ENCODE measurements around the gene GRXCR1.

DNA sequence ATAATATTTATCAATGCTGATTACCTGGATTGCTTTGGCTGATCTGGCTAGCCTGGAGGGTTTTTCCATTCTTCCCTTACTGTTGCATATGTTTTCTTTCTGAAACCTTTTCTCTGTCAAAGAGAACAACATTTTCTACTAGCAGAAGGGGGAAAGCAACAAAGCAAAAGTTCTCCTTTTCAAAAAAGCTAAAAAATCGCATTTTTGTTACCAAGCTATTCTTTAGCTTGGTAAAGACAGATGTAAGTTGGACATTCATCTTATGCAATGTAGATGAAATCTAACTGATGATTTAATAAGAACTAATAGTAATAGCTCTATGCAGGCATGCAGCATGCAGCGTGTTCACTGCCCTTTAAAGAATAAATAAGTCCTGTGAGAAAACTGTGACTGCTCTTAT is at the start of gene GRXCR1:
- TF ChIP-seq, protein P1, sequence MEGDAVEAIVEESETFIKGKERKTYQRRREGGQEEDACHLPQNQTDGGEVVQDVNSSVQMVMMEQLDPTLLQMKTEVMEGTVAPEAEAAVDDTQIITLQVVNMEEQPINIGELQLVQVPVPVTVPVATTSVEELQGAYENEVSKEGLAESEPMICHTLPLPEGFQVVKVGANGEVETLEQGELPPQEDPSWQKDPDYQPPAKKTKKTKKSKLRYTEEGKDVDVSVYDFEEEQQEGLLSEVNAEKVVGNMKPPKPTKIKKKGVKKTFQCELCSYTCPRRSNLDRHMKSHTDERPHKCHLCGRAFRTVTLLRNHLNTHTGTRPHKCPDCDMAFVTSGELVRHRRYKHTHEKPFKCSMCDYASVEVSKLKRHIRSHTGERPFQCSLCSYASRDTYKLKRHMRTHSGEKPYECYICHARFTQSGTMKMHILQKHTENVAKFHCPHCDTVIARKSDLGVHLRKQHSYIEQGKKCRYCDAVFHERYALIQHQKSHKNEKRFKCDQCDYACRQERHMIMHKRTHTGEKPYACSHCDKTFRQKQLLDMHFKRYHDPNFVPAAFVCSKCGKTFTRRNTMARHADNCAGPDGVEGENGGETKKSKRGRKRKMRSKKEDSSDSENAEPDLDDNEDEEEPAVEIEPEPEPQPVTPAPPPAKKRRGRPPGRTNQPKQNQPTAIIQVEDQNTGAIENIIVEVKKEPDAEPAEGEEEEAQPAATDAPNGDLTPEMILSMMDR (conservative IDR thresholded peaks at IDR 0.05 in 1 of 2, IDR thresholded peaks at IDR 0.05 in 1 of 2; ENCODE audit: low read depth in 1 of 2, low read length in 2 of 2) = no peak
- no peak for TF ChIP-seq EZH2 (IDR thresholded peaks at IDR 0.05; ENCODE audit: low read length, missing control alignments)
